ENCODE measurements around the gene MNAT1. TPM values are rescaled to one million over a fixed set of nuclear protein-coding genes. Genes with fewer than 3 reads are reported as not detected.

The MNAT1 gene
- total RNA-seq, 2 experiments from 2014 or later, result 27.8 to 39.8 TPM

DNA sequence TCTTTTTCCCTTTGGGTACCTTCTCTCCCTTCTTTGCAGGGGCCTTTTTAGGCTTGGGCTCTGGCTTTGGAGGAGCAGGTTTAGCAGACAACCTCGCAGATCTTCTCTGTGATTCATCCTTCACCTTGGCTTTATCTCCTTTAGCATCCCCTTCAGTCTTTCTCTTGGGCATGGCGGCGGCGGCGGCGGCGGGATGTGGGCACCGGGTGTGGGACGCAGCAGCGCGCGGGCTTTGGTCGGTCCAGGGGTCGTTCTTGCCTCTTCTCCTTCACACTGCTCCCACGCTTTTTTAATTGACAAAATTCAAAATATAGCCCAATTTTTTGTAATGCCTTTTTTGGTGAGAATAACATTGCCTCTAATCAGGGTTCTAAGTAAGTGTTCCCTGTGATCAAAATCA is 237.7 kb downstream of the MNAT1 start:
- POLR2A ChIA-PET, result no interaction called here
- peaks cover 15% of the 10 kb centered on the region for H3K36me3 Mint-ChIP-seq (ENCODE audit: low read depth)
- H3K4me3 Mint-ChIP-seq, result no peak overlapping the region
- no peak for DNase-seq
- no peaks in the 10 kb centered on the region for H3K9me3 Mint-ChIP-seq
- CTCF ChIA-PET, result no interaction called here
- H3K27ac Mint-ChIP-seq, result peak overlapping the region; percentile 57
- no peaks in the 10 kb centered on the region for H3K4me1 Mint-ChIP-seq
- H3K27me3 Mint-ChIP-seq, result no peaks in the 10 kb centered on the region

DNA sequence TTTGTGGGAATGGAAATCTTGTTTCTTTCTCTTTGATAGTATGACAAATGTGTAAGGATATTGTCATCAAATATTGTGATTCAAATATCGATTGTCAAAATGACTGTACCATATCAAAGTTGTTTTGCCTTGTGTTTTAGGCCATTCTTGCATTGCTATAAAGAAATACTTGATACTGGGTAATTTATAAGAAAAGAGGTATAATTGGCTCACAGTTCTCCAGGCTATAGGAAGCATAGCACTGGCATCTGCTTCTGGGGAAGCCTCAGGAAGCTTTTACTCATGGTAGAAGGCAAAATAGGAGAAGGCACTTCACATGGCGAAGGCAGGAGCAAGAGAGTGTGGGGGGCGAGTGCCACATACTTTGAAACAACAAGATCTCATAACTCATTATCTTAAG is 238.5 kb downstream of the MNAT1 start:
- ChIA-PET POLR2A (no interaction called here), CTCF (no interaction called here)
- no peaks in the 10 kb centered on the region for H3K27me3 Mint-ChIP-seq
- no peak overlapping the region for H3K4me3 Mint-ChIP-seq
- no peaks in the 10 kb centered on the region for H3K9me3 Mint-ChIP-seq
- DNase-seq, result no peak
- peaks cover 5% of the 10 kb centered on the region for H3K4me1 Mint-ChIP-seq
- no peak overlapping the region for H3K27ac Mint-ChIP-seq
- H3K36me3 Mint-ChIP-seq (ENCODE audit: low read depth), result peaks cover 17% of the 10 kb centered on the region

DNA sequence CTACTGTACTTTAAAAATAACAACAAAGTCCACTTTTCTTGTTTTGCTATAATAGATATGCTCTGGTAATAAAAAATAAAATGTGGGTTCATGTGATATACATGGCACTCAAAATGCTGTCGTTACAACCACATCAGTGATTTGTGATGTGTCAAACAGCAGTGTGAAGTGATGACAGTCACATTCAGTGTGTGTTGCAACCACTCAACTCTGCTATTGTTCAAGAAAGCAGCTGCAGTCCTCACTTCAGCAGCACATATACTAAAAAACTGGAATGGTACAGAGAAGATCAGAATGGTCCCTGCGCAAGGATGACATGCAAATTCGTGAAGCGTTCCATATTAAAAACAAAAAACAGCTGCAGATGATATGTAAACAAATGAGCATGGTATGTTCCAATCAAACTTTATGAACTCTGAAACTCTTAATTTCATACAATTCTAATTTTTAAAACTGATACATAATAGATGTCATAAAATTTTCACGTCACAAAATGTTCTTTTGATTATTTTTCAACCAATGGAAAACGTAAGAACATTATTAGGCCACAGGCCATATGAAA is 239.6 kb downstream of the MNAT1 start:
- no peaks in the 10 kb centered on the region for H3K9me3 Mint-ChIP-seq
- H3K4me3 Mint-ChIP-seq, result no peak overlapping the region
- H3K4me1 Mint-ChIP-seq, result peaks cover 9% of the 10 kb centered on the region
- H3K36me3 Mint-ChIP-seq (ENCODE audit: low read depth), result peaks cover 18% of the 10 kb centered on the region
- no peaks in the 10 kb centered on the region for H3K27me3 Mint-ChIP-seq
- ChIA-PET POLR2A (no interaction called here), CTCF (no interaction called here)
- no peak overlapping the region for H3K27ac Mint-ChIP-seq
- no peak for DNase-seq

DNA sequence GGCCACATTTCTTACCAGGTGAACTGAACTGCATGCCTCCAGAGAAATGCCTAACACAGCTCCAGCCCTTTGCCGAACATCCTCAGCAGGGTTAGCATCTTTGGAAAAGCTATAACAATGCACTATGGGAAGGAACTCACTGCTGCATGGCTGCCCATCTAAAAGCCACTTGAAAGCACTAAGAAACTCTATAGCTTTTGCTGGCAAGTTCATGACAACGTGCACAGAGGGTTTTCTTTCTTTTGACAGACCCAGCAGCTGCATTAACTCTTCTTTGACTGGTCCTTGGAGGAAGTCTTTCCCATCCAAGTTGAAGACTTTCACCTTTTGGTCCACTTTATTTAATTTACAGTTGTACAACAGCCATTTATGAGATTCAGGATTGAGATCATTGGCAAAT is 241.0 kb downstream of the MNAT1 start:
- Mint-ChIP-seq H3K36me3 (ENCODE audit: low read depth) (peaks cover 18% of the 10 kb centered on the region), H3K4me3 (no peak overlapping the region), H3K4me1 (peaks cover 14% of the 10 kb centered on the region), H3K27ac (no peak overlapping the region), H3K27me3 (no peaks in the 10 kb centered on the region), H3K9me3 (no peaks in the 10 kb centered on the region)
- ChIA-PET POLR2A (no interaction called here), CTCF (no interaction called here)
- DNase-seq, result no peak

DNA sequence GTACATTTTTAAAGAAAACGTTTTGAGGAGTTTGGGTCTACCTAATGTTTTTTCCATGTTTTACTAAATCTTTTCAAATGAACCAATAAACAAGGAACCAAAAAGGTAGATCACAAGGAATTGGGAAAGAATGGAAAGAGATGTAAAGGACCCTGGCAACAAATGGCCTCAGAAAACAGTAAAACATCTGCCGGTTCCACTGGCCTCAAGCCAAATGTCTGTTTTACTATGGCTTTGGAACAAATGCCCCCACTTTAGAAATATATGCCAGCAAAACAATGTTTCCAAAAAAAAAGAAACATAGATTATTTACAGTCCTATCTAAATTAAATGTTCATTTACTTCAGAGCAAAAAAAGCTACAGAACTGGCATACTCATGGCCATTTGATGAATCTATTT is 243.3 kb downstream of the MNAT1 start:
- Mint-ChIP-seq H3K4me3 (no peak overlapping the region), H3K27ac (no peak overlapping the region), H3K9me3 (no peaks in the 10 kb centered on the region), H3K27me3 (no peaks in the 10 kb centered on the region), H3K4me1 (peaks cover 14% of the 10 kb centered on the region), H3K36me3 (ENCODE audit: low read depth) (peaks cover 10% of the 10 kb centered on the region)
- ChIA-PET CTCF (no interaction called here), POLR2A (no interaction called here)
- no peak for DNase-seq

DNA sequence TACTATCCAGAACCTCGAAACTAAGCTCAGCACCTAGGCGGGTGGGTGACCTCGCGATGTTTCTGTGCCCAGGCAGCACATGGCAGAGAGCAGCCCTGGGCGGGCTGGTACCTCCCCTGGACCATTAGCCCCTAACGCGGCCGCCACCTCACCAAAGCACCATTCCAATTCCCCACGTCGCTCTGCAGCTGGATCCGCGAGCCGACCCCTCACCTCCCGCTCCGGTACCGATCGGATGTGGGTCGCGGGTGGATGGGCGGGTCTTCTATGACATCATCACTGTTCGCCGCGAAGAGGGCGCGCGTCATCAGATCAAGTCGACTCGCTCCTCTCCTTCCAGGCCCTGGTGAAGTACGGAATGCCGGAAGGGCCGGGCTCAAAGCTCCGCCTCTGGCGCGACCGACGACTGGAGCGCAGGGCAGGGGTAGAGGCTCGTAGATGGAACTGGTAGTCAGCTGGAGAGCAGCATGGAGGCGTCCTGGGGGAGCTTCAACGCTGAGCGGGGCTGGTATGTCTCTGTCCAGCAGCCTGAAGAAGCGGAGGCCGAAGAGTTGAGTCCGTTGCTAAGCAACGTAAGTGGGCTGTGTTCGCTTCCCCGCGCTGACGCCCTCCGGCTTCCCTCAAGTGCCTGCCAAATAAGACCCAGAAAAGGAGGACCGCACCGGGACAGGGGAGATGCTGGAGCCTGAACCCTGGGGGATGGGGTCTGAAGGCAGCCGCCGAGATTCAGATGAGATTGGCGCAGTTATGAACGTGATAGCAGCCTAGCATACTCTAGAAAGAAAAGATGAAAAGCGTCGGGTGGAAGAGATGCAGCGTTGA is 246.5 kb downstream of the MNAT1 start, which contains the start of the genes SLC38A6 and TRMT5:
SLC38A6 (plus strand) TSS at position 435 of the 822 bp plus-strand sequence; CDS start at position 468, 33 bp downstream.
TRMT5 (minus strand) TSS at position 269 of the 822 bp plus-strand sequence; CDS start at position 163, 106 bp downstream.
- Mint-ChIP-seq H3K36me3 (ENCODE audit: low read depth) (peaks cover 14% of the 10 kb centered on the region), H3K27me3 (no peaks in the 10 kb centered on the region), H3K4me3 (no peak within 1 kb of the TSS), H3K4me1 (peaks cover 14% of the 10 kb centered on the region), H3K27ac (no peak within 1 kb of the TSS), H3K9me3 (no peaks in the 10 kb centered on the region)
- peak; percentile 92 for DNase-seq
- ChIA-PET CTCF (interaction anchor here (0.5 to 1.1 kb wide), 6 partner anchors 13 to 465 kb away, joined by 3 to 4 read pairs (median 3); no protein-coding TSS in a partner anchor), POLR2A (no interaction called here)

DNA sequence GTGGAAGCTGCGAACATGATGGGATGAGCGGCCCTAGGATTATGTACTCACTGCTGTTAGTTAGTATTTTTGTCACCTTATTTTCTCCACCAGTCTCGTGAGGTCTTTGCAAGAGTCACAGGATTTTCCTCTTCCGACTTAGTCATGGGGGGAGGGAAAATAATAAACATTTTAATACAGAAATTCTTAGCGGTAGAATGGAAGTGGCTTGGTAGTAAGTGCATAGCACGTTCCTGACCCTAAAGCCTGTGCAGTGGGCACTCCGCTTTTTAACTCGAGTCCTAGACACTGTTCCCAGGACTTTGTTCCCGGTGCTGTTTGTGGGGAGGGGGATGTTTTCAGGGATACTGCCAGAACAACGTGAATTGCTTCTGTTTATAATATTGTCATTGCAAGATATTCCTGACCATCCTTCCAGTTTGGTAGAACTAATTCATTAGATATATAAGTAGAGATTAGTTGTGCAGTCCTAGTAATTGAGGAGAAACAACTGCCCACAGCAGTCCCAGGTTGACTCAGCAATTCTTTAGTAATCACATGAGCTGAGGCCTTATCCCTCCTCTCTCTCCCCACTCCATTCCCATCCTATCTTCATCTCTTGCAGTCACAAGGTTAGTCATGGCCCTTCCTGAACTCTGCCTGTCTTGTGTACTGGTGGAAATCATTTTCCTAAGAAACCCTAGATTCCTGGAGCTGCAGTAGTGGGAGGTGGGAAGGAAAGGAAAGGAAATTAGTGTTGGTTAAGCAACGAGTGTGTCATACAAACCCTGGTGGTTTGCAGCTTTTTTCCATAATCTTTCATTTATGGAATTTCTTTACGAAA is 247.3 kb downstream of the MNAT1 start:
- ChIA-PET POLR2A (no interaction called here), CTCF (interaction anchor here (0.6 to 1.0 kb wide), 2 partner anchors 11 to 12 kb away, joined by 3 to 4 read pairs; no protein-coding TSS in a partner anchor)
- DNase-seq, result no peak
- H3K27me3 Mint-ChIP-seq, result no peaks in the 10 kb centered on the region
- H3K27ac Mint-ChIP-seq, result no peak overlapping the region
- peaks cover 14% of the 10 kb centered on the region for H3K36me3 Mint-ChIP-seq (ENCODE audit: low read depth)
- H3K9me3 Mint-ChIP-seq, result no peaks in the 10 kb centered on the region
- H3K4me3 Mint-ChIP-seq, result no peak overlapping the region
- H3K4me1 Mint-ChIP-seq, result peaks cover 14% of the 10 kb centered on the region

DNA sequence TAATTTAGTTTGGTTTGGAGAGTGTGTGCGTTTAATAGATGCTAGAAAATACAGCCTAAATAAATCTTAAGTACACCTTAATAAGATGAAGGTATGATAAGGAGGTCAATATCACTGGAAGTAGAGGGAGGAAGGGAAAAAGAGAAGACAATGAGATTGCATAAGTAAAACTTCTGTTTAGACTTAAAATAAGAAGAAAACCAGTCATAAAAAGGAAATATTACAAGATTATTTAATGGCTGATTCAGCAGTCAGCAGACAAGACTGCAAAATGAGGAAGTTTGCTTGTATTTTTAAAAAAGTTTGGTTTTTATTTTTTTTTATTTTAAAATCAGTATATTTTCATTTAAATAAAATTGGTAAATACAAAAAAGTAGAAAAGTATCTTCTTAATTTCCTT is 249.6 kb downstream of the MNAT1 start:
- Mint-ChIP-seq H3K27me3 (no peaks in the 10 kb centered on the region), H3K27ac (no peak overlapping the region), H3K36me3 (ENCODE audit: low read depth) (peaks cover 9% of the 10 kb centered on the region), H3K9me3 (no peaks in the 10 kb centered on the region), H3K4me3 (no peak overlapping the region), H3K4me1 (peaks cover 5% of the 10 kb centered on the region)
- ChIA-PET CTCF (no interaction called here), POLR2A (no interaction called here)
- DNase-seq, result no peak

DNA sequence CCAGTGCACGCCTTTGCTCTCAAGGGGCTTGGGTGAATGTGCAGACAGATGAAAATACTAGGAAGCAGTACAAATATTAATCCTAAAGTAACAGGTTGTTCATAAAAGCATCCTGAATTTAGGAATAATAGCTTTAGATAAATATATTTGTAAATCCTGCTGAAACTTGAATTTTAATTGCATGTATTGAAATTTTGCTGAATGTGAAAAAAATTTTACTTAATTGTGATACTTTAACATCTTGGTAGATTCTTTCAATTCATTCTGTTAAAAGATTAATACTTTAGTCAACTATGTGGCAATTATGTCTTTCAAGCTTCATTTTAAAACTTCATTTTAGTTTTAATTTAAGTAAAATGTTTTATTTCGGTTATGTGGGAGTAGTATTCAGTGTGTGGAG is 251.9 kb downstream of the MNAT1 start:
- Mint-ChIP-seq H3K4me3 (no peak overlapping the region), H3K27ac (no peak overlapping the region), H3K36me3 (ENCODE audit: low read depth) (peaks cover 9% of the 10 kb centered on the region), H3K4me1 (no peaks in the 10 kb centered on the region), H3K9me3 (no peaks in the 10 kb centered on the region), H3K27me3 (no peaks in the 10 kb centered on the region)
- POLR2A ChIA-PET, result no interaction called here
- no peak for DNase-seq
- CTCF ChIA-PET, result no interaction called here

DNA sequence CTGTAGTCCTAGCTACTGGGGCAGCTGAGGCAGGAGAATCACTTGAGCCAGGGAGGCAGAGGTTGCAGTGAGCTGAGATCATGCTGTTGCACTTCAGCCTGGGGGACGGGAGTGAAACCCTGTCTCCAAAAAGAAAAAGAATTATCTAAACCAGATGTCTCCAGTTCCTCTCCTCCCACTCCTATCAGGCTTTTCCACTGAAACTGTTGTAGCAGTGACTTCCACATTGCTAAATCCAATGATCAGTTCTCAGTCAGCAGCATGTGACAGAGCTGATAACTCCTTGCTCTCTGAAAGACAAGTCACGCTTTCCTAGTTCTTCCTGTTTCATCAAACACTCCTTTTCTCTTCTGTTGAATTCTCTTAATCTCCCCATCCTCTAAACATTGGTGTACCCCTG is 255.0 kb downstream of the MNAT1 start:
- Mint-ChIP-seq H3K4me1 (no peaks in the 10 kb centered on the region), H3K4me3 (no peak overlapping the region), H3K27me3 (no peaks in the 10 kb centered on the region), H3K36me3 (ENCODE audit: low read depth) (peaks cover 9% of the 10 kb centered on the region), H3K27ac (no peak overlapping the region), H3K9me3 (no peaks in the 10 kb centered on the region)
- CTCF ChIA-PET, result no interaction called here
- POLR2A ChIA-PET, result no interaction called here
- DNase-seq, result no peak

DNA sequence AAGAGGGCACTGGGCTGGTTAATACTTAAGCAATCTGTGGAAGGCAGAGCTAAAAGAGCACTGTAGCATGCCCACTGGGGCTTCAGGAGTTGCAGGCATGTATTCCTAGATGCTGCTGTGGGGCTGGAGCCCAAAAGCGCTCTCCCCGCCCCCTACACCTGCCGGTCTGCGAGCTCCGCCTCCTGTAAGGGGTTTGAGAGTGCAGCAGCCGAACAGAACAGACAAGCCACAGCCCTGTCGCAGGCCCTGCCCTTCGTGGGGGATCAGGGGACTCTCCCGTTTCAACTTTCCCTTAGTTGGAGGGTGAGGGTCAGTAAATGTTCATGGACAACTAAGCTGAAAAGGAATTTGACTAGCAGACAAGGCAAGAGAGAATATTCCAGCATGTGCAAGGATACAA is 264.1 kb downstream of the MNAT1 start:
- ChIA-PET POLR2A (no interaction called here), CTCF (interaction anchor here (0.9 kb wide), 1 partner anchor 184 kb away, joined by 4 read pairs; no protein-coding TSS in a partner anchor)
- no peaks in the 10 kb centered on the region for H3K4me1 Mint-ChIP-seq
- no peak overlapping the region for H3K27ac Mint-ChIP-seq
- DNase-seq, result no peak
- H3K4me3 Mint-ChIP-seq, result no peak overlapping the region
- H3K27me3 Mint-ChIP-seq, result no peaks in the 10 kb centered on the region
- H3K36me3 Mint-ChIP-seq (ENCODE audit: low read depth), result no peaks in the 10 kb centered on the region
- H3K9me3 Mint-ChIP-seq, result no peaks in the 10 kb centered on the region

DNA sequence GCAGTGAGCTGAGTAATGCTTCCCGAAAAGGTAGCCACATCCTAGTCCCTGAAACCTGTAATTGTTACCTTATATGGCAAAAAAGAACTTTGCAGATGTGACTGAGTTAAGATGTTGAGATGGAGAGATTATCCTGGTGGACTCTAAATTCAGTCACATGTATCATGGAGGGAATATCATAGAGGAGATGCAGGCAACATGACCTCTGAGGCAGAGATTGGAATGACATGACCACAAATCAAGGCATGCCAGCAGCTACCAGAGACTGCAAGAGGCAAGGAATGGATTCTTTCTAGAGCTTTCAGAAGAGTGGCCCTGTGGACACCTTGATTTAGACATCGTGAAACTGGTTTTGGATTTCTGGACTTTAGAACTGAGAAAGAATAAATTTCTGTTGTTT is 265.0 kb downstream of the MNAT1 start:
- no peaks in the 10 kb centered on the region for H3K36me3 Mint-ChIP-seq (ENCODE audit: low read depth)
- POLR2A ChIA-PET, result no interaction called here
- no peaks in the 10 kb centered on the region for H3K4me1 Mint-ChIP-seq
- no peak for DNase-seq
- H3K4me3 Mint-ChIP-seq, result no peak overlapping the region
- no peaks in the 10 kb centered on the region for H3K27me3 Mint-ChIP-seq
- CTCF ChIA-PET, result no interaction called here
- no peaks in the 10 kb centered on the region for H3K9me3 Mint-ChIP-seq
- no peak overlapping the region for H3K27ac Mint-ChIP-seq

DNA sequence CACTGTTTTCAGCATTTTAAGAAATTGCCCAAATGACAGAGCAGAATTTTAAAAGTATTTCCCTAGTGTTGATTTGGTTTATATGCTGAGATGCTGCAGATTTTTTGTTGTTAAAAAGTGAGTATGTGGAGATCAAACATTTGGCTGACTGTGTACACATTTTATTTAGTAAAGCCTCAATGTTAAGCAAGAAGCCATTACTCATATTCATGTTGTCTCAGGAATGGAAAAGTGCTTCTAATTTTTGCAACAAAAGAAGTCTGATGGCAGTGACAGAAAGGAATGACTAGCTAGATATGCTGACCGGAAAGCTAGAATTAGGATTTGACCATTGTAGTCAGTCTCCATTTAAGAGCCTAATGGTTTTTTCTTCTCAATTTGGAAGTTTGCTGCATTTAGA is 269.0 kb downstream of the MNAT1 start:
- no peak for DNase-seq
- Mint-ChIP-seq H3K4me3 (no peak overlapping the region), H3K4me1 (no peaks in the 10 kb centered on the region), H3K9me3 (no peaks in the 10 kb centered on the region), H3K36me3 (ENCODE audit: low read depth) (no peaks in the 10 kb centered on the region), H3K27me3 (no peaks in the 10 kb centered on the region), H3K27ac (no peak overlapping the region)
- POLR2A ChIA-PET, result interaction anchor here (0.6 kb wide), 1 partner anchor 58 kb away, joined by 3 read pairs; no protein-coding TSS in a partner anchor
- CTCF ChIA-PET, result no interaction called here

Measured in activated CD4-positive, alpha-beta T cell treated with anti-CD3 and anti-CD28 coated beads, Interleukin-2, amount 10 ng/mL, durations not matched to agents 7 days and 5 days (primary cell).